GM19035 (cell line): ENCODE measurements around the gene SNX17.
"Not testable (repeated sequence)": the region's sequence is repeated elsewhere in the genome, so short reads cannot be mapped to it uniquely, and the experiment has no call there.

Experiments
- ATAC-seq: cut with Tn5 transposase; IDR thresholded peaks from one replicate; pipeline ENCODE4 v1.9.1; 2021; ENCODE audit not compliant: unreplicated experiment

The SNX17 gene

GRCh38 chr2:27370026-27370815, at the start of gene SNX17, which contains the start of gene EIF2B4:
SNX17 (plus strand) TSS chr2:27370616; CDS start chr2:27370744, 128 bp downstream.
EIF2B4 (minus strand) TSS chr2:27370338; CDS start chr2:27370314, 24 bp downstream.
- ATAC-seq: peak; percentile 92

DNA sequence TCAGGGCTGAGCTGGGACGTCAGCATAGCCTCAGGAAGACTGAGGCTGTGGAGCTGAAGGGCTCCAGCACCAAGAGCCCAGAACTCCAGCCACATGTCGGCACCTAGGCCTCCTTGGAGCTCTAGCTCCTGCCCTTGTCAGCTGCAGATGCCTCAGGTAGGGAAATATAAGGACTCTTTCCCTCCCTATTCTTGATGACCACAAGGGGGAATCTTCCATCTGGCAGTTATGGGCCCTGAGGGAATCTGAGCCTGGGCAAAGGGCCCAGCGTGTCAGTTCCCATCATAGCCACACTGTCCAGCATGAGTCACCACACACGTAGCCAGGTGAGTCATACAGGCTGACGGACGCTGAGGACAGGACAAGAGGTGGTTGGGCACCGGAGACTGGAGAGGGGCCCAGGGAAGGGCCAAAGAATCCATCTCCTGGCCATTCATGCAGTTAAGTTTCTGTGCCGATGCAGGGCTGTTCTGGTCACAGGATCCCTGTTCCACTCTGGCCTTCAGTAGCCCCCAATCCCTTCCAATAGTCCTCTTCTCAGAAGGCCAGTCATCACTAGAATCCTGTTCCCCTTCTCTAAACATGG, 49.4 kb upstream of the SNX17 start:
- no peak for ATAC-seq

DNA sequence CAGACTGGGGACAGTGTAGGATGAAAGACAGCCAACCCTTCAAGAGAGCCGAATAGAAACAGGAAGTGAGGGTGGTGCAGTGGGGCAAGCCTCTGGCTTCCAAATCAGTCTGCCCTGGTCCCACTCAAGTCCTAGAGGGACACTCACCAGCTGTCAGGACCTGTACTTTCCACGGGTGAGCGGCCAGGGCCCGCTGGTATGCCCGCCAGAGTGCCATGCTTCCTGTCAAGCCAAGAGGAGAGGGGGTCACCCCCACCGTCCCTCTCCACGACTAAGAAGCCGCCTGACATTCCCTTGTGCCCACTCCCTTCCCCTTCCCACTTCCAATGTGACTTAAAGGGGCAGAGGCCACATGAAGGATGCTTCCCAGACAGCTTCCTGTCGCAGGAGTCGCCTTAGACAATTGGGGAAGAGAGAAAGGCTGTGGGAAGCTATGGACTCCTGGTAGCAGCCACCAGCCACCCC, 48.1 kb upstream of the SNX17 start:
- ATAC-seq: no peak

GRCh38 chr2:27322766-27323595, 47.4 kb upstream of the SNX17 start, which contains the start of gene MPV17:
MPV17 (minus strand) TSS chr2:27323097; CDS start chr2:27322517, 580 bp downstream.
- peak; percentile 97 for ATAC-seq

GRCh38 chr2:27323596-27324285, 46.7 kb upstream of the SNX17 start:
- no peak for ATAC-seq

DNA sequence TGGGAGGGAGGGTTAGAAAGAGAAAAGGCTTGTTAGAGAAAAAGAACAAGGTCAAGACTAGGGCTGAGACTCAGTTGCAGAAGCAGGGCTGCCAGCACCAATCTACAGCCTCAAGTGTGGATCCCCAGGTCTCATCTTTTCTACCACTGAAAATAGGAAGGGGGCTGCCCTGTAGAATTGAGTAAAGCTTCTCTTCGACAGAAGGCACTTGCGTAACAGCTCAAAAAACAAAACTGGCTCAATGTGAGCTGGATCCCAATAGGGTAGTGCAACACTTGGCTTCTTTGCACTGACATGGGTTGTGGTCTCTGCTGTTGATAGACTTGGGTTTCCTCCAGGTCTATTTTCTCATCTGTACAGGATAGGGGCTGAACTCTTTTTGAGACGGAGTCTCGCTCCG, 45.7 kb upstream of the SNX17 start:
- ATAC-seq: no peak

- no peak for ATAC-seq
These were observed 35.1 kb upstream of the SNX17 start for GRCh38 chr2:27335311-27335710.

DNA sequence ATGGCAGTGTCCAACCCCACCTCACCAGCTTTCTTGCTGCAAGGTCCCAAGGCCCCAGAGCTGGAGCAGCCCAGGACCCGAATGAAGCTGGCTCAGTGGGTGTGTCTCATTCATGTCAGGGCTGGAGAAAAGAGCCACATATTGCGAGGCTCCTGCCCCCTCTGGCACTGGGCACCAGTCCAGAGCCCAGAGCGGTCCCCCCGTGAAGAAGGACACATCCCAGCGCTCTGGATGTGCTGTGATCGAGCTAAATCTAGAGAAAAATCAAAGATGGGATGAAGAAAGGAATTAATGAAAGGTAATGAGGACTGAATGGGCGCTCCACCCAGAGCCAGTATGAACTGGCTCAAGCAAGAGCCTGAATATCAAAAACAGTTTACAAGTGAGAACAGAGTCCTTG, 34.2 kb upstream of the SNX17 start:
- no peak for ATAC-seq

GRCh38 chr2:27347641-27348040, 22.8 kb upstream of the SNX17 start:
- ATAC-seq: no peak

GRCh38 chr2:27350106-27350693, 20.2 kb upstream of the SNX17 start:
- no peak for ATAC-seq

GRCh38 chr2:27351802-27352598, 18.4 kb upstream of the SNX17 start:
- ATAC-seq: no peak

GRCh38 chr2:27353386-27353761, 17.0 kb upstream of the SNX17 start:
- not testable (repeated sequence) for ATAC-seq

DNA sequence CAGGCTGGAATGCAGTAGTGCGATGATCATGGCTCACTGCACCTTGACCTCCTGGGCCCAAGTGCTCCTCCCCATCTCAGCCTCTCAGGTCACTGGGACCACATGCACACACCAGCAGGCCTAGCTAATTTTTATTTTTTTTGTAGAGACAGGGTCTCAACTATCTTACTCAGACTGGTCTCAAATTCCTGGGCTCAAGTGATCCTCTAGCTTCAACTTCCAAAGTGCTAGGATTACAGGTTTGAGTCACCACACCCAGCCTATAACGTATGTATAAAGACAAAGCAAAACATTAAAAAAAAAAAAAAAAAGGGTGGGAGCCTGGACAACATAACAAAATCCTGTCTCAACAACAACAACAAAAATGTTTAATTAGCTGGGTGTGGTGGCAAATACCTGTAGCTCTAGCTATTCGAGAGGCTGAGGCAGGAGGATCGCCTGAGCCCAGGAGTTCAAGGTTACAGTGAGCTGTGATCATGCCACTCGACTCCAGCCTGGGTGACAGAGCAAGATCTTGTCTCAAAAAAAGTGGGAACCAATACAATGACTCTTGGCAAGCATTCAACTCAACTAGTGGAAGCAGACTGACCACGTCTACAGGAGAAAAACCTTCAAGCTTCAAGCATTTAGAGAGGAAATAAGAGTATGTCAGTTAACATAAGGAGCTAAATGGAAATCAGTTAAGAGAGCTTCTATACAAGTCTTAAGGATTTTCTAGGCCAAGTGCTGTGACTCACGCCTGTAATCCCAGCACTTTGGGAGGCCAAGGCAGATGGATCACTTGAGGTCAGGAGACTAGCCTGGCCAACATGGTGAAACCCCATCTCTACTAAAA, 16.4 kb upstream of the SNX17 start:
- no peak for ATAC-seq

DNA sequence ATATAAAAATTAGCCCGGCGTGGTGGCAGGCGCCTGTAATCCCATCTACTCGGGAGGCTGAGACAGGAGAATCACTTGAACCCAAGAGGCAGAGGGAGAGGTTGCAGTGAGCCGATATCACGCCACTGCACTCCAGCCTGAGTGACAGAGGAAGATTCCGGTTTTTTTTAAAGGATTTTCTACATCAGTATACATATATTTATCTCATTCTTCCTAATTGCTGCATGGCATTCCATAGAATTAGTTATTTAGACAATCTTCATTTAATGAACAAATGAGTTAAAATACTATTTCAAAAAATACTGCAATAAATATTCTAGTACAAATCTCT, 15.9 kb upstream of the SNX17 start:
- no peak for ATAC-seq

DNA sequence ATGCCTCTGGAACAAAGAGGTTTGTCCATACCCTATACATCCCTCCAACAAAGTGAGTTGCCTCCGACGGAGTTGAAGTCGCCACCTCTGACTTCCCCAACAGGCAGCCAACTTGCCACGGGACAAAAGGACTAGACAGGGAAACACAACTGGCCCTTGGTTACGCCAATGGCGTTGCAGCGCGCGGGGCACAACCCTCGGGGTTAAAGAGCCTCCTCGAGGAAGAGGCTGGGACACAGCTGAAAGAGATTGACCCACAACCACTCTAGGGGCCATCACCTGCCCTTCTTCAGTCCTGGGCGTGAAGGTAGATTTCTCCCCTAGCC, 14.4 kb upstream of the SNX17 start:
- peak; percentile 42 for ATAC-seq

DNA sequence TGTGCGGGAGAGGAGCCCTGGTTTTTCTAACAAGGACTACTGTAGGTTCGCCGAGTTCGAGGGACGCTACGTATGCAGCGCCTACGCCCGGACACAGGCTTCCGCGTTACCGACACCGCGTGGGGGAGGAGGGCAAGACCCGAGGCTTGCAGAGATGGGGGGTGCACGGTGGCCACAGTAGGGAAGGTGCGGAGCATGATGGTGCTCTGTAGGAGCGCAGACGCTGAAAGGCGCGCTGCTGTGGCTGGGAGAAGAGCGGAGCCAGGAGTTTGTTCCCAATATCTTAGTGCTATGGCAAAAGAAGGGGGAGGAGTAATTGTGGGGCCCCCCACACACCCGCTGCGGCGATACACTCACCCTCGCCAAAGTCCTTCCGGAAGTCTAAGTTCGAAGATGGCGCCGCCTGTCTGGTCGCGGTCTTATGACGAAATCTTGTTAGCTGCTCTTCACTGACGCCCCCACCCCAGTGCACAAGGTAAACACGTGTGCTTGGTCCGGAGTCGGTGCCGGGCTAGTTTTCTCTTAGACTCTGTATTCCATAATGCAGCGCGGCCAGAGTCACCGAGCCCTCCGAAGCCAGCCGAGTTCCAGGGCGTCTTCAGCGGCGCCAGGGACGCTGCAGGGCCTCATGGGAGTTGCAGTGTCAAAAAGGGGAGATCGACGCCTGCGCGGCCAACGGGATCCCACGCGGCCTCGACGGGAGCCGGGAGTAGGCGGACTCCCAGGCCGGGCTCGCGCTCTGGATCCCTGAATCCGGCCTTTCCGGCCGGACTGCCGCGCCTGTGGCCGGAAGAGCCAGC, 13.8 kb upstream of the SNX17 start, which contains the start of gene GTF3C2:
GTF3C2 (minus strand) TSS at position 383 of the 800 bp plus-strand sequence. CDS start 13,210 bp downstream, outside the sequence.
- peak; percentile 80 for ATAC-seq

- ATAC-seq: no peak
These were observed 7.6 kb upstream of the SNX17 start for GRCh38 chr2:27362678-27363420.
